NOMO-1 treated with DMSO at 0.1 percent for 48 hours (cell line): ENCODE data around the gene RNF168.
"Not testable (repeated sequence)": the region's sequence is repeated elsewhere in the genome, so short reads cannot be mapped to it uniquely, and the experiment has no call there.

Source experiments
- DNase-seq: peaks from one replicate; lab custom pipeline; 2025; ENCODE audit not compliant: unreplicated experiment; lab: John Stamatoyannopoulos, UW

Gene RNF168, protein sequence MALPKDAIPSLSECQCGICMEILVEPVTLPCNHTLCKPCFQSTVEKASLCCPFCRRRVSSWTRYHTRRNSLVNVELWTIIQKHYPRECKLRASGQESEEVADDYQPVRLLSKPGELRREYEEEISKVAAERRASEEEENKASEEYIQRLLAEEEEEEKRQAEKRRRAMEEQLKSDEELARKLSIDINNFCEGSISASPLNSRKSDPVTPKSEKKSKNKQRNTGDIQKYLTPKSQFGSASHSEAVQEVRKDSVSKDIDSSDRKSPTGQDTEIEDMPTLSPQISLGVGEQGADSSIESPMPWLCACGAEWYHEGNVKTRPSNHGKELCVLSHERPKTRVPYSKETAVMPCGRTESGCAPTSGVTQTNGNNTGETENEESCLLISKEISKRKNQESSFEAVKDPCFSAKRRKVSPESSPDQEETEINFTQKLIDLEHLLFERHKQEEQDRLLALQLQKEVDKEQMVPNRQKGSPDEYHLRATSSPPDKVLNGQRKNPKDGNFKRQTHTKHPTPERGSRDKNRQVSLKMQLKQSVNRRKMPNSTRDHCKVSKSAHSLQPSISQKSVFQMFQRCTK

DNA sequence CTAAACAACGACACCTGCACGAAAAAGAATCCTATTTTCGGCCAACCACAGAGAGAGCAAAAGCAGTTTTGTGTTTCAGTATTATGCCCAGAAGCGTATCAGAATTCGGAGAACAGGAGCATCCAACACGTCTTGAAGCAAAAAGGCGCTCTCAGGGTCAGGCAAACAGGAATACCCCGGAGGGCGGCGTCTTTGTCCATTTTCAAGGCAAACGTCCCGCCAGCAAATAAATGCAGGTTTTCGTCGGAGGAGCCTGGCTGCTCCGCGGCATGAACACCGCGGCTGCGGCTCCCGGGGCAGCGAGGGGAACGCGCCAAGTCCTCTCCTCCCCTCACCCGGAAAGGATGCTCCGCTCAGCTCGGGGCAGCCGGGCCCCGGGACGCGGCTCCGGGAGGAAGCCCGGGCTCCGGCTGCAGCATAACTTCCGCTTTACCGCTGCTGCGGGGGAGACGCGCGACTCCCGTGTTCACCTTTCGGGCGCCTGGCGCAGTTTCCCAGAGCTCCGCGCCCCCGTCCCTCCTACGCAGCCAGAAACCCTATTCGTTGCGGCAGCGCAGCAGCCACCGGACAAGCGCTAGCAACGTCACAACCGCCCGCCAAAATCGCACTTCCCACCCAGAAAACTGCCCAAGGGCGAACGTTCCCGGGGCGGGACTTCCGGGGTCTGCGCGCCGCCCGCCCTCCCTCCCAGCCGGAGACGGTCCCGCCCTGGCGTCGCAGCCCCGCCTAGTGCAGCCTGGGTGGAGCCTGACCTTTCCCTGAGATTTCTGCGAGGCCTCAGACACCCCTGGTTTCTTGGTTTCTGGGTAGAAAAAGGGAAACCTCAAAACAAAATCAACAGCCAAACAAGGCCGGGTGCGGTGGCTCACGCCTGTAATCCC lies at the start of gene RNF168:
Gene RNF168, minus strand, starts transcription at position 573 of the 881 bp plus-strand sequence. CDS start 595 bp downstream, outside the sequence.
- peak; percentile 98 for DNase-seq

DNA sequence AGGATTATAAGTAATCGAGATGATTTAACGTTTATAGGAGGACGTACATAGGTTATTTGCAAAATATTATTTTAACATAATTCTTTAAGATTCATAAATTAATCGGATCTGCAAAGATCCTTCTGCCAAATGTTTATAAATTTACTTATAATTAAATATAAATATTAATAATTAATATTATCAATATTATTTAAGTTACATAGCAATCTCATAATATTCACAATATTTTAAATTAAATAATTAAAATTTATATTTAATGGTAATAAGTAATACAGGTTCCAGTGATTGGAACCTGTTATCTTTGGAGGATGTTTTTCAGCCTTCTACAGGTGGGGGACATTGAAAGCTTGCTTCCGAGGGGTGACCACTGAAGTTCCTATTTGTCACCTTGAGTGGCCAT lies 48.7 kb upstream of the RNF168 start:
- no peak for DNase-seq

GRCh38 chr3:196550172-196550571 lies 46.6 kb upstream of the RNF168 start:
- DNase-seq = not testable (repeated sequence)

DNA sequence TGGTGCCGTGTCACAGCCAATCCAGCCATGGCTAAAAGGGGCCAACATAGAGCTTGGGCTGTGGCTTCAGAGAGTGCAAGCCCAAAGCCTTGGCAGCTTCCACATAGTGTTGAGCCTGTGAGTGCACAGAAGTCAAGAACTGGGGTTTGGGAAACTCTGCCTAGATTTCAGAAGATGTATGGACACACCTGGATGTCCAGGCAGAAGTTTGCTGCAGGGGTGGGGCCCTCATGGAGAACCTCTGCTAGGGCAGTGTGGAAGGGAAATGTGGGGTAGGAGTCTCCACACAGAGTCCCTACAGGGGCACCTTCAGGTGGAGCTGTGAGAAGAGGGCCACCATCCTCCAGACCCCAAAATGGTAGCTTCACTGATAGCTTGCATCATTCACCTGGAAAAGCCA lies 45.7 kb upstream of the RNF168 start:
- DNase-seq = not testable (repeated sequence)

DNA sequence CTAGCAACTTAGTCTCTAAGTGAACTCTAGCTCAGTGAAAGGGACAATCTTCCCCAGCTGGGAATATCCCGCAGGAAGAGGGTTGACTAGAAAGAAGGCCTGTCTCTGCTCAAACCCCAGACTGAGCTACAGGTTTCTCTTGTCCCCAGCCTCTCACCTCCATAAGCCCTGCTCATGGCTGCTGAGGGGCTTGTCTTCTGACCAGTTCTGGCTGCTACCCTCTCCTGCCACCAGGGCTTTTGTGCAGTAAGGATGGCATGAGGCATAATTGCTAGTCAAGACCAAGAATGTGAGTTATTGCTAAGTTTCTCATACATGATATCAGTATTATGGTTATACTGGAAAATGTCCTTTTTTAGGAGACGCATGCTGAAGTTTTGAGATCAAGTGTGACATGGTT lies 43.5 kb upstream of the RNF168 start:
- DNase-seq = no peak

- DNase-seq = no peak
These were observed 43.0 kb upstream of the RNF168 start for GRCh38 chr3:196546537-196546936.

DNA sequence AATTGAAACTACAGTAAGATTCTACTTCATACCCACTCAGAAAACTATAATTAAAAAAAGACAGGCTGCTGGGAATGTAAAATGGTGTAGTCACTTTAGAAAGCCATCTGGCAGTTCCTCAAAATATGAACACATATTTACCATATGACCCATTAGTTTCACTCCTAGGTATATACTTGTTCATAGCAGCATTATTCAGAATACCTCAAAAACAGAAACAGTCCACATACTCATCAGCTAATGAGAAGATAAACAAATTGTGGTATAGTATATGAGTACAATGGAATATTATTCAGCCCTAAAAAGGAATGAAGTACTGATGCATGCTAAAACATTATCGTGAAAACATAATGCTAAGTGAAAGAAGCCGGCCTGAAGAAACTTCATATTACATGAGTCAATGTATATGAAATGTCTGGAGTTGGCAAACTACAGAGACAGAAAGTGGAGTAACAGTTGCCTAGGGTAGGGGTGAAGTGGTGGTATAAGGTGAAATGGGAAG lies 41.0 kb upstream of the RNF168 start:
- no peak for DNase-seq

DNA sequence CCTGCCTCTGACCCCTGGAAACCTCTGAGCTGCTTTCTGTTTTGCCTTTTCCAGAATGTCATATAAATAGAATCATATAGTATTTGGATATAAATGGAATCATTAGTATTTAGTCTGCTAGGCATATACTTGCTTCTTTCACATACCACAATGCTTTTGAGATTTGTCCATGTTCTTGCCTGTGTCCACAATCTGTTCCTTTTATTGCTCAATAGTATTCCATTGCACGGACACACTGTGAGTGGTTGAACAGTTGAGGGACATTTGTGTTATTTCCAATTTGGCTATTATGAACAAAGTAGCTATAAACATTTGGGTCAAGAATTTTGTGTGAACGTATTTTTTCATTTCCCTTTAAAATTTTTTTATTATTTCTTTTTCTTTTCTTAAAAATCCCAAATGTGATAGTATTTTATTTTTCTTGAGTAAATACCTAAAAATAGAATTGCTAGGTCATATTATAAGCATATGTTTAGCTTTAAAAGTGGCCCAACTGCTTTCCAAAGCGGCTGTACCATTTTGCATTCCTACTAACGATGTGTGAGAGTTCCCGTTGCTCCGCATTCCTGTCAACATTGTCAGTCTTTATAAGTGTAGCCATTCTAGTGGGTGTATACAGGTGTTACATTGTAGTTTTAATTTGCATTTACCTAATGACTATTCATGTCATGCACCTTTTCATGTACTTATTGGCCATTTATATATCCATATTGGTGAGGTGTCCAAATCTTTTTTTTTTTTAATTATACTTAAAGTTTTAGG lies 38.3 kb upstream of the RNF168 start:
- no peak for DNase-seq

GRCh38 chr3:196537319-196537984 lies 33.9 kb upstream of the RNF168 start:
- DNase-seq = peak; percentile 31

DNA sequence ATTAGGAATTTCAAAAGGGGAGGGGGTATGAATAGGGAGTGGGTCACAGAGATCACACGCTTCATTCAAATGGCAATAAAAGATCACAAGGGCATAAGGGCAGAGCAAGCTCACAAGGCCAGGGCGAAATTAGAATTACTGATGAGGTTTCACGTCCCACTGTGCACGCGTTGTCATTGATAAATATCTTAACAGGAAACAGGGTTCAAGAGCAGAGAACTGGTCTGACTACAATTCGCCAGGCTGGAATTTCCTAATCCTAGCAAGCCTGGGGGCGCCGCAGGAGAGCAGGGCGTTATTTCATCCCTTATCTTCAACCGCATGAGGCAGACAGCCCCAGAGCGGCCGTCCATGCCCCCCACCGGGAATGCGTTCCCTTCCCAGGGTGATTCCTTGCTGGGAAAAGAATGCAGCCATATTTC lies 29.7 kb upstream of the RNF168 start:
- DNase-seq = no peak

GRCh38 chr3:196531418-196531817 lies 27.9 kb upstream of the RNF168 start:
- no peak for DNase-seq

DNA sequence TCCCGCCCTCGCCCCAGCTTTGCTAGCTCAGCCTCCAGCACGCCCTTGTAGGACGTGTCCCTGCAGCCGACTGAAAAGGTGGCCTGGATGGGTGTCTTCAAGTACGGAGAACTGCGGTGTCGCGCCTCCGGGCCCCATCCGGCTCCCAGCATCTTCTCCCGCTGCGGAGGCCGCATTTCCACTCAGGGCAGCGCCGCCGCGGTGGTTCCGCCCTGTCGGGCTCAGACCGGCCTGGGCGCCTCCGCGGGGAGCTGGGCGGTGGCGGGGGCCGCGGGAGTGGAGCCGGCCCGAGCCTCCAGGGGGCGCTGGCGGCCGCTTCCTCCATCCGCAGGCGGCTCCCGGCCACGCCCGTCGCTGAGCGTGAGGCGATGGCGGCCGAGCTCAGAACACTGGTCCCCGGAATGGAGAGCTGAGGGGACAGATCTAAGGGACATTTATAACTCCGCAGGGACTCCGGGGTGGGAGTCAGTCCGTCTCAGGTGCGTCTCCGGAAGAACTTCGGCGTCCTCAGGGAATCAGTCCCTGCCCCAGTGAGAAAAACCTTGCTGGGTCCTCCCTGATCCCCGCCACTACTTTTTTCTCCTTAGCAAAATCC lies 25.2 kb upstream of the RNF168 start:
- DNase-seq = peak; percentile 86

GRCh38 chr3:196525141-196525540 lies 21.6 kb upstream of the RNF168 start:
- DNase-seq = no peak

DNA sequence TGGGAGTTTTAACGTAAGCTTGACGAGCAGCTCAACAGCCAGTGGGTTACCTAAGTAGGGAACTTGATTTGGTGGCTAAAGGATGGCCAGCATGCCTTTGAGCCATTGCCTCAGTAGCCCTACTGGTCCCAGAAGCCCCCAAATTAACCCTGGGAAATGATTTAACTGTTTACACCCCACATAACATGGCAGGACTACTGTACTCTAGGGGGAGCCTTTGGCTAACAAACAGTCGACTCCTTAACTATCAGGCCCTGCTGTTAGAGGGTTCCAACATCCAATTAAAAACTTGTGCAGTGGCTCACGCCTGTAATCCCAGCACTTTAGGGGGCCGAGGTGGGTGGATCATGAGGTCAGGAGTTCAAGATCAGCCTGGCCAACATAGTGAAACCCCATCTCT lies 21.0 kb upstream of the RNF168 start:
- peak; percentile 38 for DNase-seq

DNA sequence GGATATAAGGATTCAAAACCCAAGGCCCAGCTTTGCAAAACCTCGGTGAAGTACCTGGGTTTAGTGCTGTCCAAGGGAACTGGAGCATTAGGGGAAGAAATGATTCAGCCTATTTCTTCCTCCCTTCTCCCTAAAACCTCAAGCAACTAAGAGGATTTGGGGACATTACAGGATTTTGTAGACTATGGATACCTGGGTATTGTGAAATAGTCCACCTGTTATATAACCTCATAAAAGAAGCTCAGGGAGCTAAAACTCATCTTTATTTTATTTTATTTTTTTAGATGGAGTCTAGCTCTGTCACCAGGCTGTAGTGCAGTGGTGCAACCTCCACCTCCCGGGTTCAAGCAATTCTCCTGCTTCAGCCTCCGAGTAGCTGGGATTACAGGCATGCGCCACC lies 20.3 kb upstream of the RNF168 start:
- DNase-seq = no peak

- DNase-seq = not testable (repeated sequence)
These were observed 17.7 kb upstream of the RNF168 start for GRCh38 chr3:196521291-196521690.

DNA sequence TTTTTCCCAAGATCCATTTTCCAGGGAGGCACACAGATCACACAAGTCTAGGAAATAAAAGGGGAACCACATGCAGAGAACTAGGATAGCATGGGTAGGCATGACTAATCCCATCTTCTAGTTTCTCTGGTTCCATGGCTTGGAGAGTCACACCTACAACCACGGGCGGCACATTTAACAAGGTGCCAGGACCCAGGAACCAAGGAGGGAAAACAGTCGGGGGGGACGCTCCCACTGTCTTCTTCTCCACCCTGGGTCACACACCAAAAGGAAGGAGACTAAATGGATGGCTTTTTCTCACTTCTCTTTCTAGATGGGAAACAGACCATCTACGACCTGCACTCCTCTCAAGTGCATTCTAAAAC lies 16.1 kb upstream of the RNF168 start:
- DNase-seq = no peak

DNA sequence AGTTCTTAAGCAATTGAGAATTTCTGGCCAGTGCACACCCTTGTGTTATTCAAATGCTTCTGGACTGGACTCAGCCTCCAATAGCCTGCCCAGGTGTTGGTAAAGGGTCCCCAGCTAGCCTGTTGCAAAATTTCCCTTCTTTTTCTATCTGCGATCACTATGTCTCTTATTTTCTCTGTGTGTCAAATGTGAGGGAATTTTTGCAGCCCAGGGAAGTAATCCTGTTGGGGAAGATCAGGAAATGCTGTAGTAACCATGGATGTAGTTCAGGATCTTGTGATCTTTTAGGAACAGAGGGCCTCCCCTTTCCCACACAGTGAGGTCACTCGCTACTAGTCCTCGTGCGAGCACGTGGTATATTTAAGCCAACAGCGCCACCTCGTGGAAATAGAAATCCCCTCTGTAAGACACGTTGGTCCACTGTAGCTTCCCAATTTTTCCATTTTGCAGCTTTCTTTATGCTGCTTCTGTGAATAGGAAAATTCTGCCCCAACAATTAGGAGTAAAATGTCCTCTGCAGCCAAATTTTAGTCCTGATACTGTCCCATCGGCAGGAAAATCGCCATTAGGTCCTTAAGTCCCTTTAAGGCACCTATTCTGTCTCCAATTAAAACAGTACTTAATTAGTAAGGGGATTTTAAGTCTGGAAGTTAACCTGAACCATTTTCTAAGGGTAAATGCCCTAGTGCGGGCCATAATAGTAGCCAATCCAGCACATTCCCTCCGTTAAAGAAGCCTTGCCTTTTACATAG lies 15.6 kb upstream of the RNF168 start:
- peak; percentile 79 for DNase-seq

GRCh38 chr3:196517919-196518318 lies 14.4 kb upstream of the RNF168 start:
- no peak for DNase-seq
